GM19372 (cell line): ENCODE measurements around the gene MNT.
A peak's percentile ranks its signal among the peaks of the same experiment; 100 is the strongest.
"Not testable (repeated sequence)": the region's sequence is repeated elsewhere in the genome, so short reads cannot be mapped to it uniquely, and the experiment has no call there.

Source experiments
- ATAC-seq: cut with Tn5 transposase; IDR thresholded peaks from one replicate; pipeline ENCODE4 v1.9.1; 2021; ENCODE audit warnings: mild to moderate bottlenecking, low read depth, moderate library complexity; ENCODE audit not compliant: unreplicated experiment

MNT gene

GRCh38 chr17:2400877-2401425, at the start of gene MNT:
Gene MNT (minus strand): TSS chr17:2401060. CDS start chr17:2400712, 348 bp downstream.
- ATAC-seq: peak; percentile 28

GRCh38 chr17:2450016-2450650, 49.3 kb upstream of the MNT start:
- ATAC-seq: no peak

DNA sequence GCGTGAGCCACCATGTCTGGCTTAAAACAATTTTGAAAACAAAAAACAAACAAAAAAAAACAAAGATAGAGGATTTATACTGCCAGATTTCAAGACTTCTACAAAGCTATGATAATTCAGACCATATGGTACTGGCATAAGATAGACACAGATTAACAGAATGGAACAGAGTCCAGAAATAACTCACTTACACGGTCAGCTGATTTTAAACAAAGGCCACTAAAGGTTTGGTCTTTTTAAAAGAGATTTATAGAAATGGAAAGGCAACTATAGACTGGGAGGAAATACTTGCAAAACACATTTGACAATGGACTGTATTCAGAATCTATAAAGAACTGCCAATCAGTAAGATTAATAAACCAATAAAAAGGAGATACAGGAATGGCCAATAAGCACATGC, 48.6 kb upstream of the MNT start:
- ATAC-seq: no peak

GRCh38 chr17:2447479-2447878, 46.6 kb upstream of the MNT start:
- not testable (repeated sequence) for ATAC-seq

GRCh38 chr17:2445638-2446037, 44.8 kb upstream of the MNT start:
- no peak for ATAC-seq

- no peak for ATAC-seq
These were observed 43.5 kb upstream of the MNT start for GRCh38 chr17:2444382-2444781.

DNA sequence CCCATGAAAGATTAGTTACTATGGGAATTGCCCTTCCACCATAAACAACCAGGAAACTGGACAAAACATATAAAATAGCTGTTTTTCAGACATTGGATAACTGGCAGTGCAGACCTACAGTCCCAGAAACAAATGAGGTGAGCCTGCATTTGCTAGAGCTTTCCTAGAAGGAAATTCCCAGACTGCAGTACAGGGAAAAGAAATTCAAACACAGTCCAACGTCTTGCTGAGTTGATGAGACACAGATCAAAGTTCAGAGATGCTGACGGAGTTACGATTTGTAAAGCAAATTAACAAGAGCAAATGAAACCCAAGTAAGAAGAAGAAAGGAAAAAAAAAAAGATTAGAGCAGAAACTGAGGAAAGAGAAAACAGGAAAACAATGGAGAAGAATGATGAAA, 41.3 kb upstream of the MNT start:
- no peak for ATAC-seq

DNA sequence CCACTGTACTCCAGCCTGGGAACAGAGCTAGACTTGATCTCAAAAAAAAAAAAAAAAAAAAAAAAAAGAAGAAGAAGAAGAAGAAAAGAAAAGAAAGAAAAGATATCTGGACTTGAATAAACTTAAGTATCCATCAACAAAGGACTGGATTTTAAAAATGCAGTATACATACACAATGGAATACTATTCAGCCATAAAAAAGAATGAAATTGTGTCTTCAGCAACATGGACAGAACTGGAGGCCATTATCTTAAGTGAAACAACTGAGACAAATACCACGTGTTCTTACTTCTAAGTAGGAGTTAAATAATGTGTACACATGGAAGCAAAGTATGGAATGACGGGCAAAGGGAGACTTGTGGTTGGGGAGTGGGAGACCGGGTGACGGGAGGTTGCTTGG, 40.1 kb upstream of the MNT start:
- ATAC-seq: no peak

DNA sequence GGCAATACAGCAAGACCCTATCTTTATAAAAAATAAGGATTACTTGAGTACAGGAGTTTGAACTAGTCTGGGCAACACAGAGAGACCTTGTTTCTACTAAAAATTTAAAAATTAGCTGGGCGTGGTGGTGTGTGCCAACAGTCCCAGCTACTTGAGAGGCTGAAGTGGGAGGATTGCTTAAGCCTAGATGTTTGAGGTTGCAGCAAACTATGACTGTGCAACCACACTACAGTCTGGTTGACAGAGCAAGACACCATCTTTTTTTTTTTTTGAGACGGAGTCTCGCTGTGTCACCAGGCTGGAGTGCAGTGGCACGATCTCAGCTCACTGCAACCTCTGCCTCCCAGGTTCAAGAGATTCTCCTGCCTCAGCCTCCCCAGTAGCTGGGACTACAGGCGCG, 39.1 kb upstream of the MNT start:
- not testable (repeated sequence) for ATAC-seq

DNA sequence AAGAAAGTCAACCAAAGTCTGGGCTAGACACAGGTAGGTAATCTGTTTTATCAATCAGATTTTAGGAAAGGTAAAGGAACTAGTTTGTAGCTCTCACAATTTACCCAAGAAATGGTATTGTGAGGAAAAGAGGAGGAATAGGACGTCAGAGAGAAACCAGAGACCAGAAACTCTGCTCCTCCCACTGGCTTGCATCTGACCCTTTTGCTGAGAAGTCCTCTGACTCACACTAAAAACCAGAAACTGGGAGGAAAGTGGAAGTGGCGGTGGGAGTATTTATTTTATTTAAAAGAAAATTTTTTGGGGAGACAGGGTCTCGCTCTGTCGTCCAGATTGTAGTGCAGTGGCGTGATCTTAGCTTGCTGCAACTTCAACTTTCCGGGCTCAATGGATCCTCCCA, 38.0 kb upstream of the MNT start:
- ATAC-seq: no peak

GRCh38 chr17:2436316-2436905, 35.6 kb upstream of the MNT start:
- ATAC-seq: no peak

DNA sequence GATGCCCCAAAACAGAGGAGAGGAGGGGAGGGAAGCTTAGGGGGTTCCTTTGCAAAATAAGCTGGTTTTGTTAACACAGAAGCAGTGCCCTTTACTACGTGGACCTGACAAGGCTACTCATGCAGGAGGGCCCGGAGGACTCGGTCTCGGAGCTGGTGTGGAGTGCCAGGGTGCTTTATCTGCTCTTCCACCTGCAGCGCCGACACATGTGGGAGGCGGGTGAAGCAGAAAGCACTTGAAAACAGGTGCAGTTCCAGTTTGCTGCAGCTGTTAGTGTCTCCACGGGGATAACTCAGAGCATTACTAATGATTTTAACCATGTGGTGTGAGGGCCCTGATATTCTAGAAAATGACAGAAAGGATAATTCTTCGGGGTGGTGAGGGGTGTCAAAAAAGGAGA, 35.0 kb upstream of the MNT start:
- ATAC-seq: no peak

DNA sequence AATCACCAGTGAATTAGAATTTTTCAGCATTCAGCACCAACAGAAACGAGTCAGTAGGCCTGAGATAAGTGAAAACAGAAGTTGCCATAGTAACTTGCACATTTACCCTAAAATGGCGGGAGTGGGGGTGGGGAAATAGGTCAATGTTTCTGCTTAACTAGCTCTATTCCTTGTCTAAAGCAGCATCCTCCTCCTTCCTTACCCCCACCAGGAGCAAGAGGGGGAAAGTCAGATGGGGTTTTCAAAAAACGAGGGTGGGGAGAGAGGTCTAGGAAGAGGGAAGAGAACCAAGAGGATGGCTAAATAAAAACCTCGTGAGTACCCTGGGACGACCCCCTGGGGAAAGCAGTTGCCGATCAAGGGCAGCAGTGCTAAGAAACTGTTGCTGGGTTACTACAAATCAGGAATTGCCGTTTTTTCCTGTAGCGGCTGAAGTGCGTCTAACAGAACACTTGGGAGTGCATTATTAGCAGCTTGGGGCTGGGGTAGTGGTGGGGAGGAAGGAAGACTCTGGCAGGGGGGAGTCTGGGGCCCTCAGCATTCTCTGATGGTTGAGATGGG, 34.4 kb upstream of the MNT start:
- ATAC-seq: no peak

- ATAC-seq: no peak
These were observed 32.8 kb upstream of the MNT start for GRCh38 chr17:2433696-2434095.

- no peak for ATAC-seq
These were observed 27.1 kb upstream of the MNT start for GRCh38 chr17:2427910-2428309.

GRCh38 chr17:2427215-2427614, 26.4 kb upstream of the MNT start:
- no peak for ATAC-seq

- ATAC-seq: no peak
These were observed 22.4 kb upstream of the MNT start for GRCh38 chr17:2423271-2423670.

- no peak for ATAC-seq
These were observed 20.7 kb upstream of the MNT start for GRCh38 chr17:2421315-2422147.

DNA sequence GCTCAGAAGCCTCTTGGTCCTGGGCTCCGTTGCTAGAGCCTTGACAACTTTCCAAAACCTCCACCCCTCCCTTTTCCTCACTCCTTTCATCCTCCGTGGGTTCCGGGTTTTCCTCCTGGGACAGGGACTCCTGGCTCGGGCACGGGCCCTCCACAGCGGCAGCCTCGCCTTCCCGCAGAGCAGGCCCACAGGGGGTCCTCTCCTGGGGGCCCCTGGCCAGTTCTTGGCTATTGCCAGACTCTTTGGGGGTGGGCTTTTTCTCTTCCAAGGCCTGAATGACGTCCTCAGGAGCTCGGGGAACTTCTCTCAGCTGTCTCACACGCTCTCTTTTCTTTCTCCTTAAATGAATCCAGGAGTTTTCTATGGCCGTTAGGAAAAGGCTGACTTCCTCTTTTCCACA, 19.3 kb upstream of the MNT start:
- ATAC-seq: no peak

- no peak for ATAC-seq
These were observed 18.6 kb upstream of the MNT start for GRCh38 chr17:2419486-2419885.

DNA sequence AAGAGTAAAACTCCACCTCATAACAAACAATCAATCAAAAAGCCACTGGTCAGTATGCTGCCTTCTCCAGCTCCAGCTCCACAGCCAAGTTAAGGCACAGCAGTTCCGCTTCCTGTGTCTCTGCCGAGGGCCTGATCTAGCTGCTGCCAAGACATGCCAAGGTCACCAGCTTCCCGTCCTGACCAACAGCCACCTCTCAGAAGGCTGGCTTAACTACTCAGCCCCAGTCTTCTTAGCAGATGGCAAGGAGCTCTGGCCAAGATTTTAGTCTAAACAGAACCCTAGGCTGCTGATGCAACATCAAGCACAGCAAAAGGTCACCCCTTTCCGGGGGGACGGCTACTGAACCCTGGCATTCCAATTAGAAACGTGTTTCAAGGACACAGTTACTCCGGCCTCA, 17.7 kb upstream of the MNT start:
- no peak for ATAC-seq
